ENCODE measurements around the gene ABTB1. TPM values are rescaled to one million over a fixed set of nuclear protein-coding genes. Genes with fewer than 3 reads are reported as not detected.

Gene ABTB1
- total RNA-seq, 1 experiment from 2014 or later: 12.5 TPM

DNA sequence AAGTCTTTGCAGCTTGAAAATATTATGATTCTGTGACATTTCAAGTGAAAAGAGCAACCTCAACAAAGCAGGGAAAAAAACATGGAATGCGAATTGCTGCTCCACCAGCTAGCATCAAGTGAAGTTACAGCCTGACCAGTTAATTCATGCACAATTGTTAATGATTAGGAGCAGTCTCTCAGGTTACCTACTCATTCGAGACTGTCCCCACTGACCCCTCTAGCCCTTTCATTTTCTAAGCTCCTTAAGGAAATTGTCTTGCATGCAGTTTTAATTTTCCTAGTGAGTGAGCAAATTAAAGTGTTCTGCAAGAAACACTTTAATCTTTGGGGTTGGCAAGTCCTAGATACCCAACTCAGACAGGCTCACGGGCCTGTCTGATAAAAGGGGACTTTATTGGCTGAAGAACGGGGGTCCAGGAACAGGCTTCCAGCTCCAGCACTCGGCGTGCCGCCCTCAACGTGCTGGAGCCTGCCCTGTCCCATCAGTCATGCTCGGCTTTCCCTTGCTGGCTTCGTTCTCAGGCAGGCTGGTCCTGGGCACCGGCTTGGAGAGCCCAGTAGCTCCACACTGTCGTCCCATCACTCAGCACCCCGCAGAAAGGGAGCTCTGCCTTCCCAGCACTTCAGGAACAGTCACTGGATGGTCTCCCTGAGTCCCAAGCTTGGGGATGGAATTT lies 25.4 kb upstream of the ABTB1 start:
- CTCF ChIA-PET: interaction anchor here (0.7 to 3.1 kb wide), 4 partner anchors 19 to 72 kb away, joined by 3 to 22 read pairs (median 8); no protein-coding TSS in a partner anchor
- no peak overlapping the region for H3K27ac Mint-ChIP-seq

DNA sequence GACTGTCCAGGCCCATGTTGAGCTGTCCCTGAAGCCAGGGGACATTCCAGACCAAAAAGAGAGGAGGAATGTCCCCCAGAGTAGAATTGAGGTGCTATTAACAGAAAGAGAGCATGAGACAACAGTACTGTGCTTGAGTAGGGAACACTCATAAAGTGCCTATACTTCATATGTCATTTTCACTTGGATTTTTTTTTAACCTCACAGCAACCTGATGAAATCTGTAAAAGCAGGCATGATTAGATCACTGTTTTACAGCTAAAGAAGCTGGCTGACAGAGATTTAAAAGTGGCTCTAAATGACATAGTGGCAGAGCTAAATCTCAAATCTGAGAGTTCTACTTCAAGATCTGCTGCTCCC lies 24.9 kb upstream of the ABTB1 start:
- CTCF ChIA-PET: interaction anchor here (0.7 to 3.1 kb wide), 5 partner anchors 20 to 73 kb away, joined by 3 to 22 read pairs (median 3); no protein-coding TSS in a partner anchor
- TF ChIP-seq JAZF1 (CRISPR knock-in tag; IDR thresholded peaks at IDR 0.05) (no peak), TCF7 (CRISPR knock-in tag; IDR thresholded peaks at IDR 0.05; ENCODE audit: low read depth) (no peak), SOX15 (CRISPR knock-in tag; IDR thresholded peaks at IDR 0.05) (no peak), ZNF671 (CRISPR knock-in tag; IDR thresholded peaks at IDR 0.05) (no peak), GABPB1 (CRISPR knock-in tag; IDR thresholded peaks at IDR 0.05) (no peak), ARID4B (CRISPR knock-in tag; IDR thresholded peaks at IDR 0.05; ENCODE audit: borderline replicate concordance) (no peak), CREM (CRISPR knock-in tag; IDR thresholded peaks at IDR 0.05) (no peak), ZNF232 (CRISPR knock-in tag; IDR thresholded peaks at IDR 0.05) (no peak), FOXK1 (CRISPR knock-in tag; IDR thresholded peaks at IDR 0.05) (no peak), ELF4 (CRISPR knock-in tag; IDR thresholded peaks at IDR 0.05; ENCODE audit: low read depth) (no peak), ZNF317 (CRISPR knock-in tag; IDR thresholded peaks at IDR 0.05; ENCODE audit: borderline replicate concordance, low read depth) (no peak), JUN (CRISPR knock-in tag; IDR thresholded peaks at IDR 0.05) (no peak), TP53 (CRISPR knock-in tag; IDR thresholded peaks at IDR 0.05) (no peak), CTCF (IDR thresholded peaks at IDR 0.05) (no peak), ATF1 (CRISPR knock-in tag; IDR thresholded peaks at IDR 0.05) (no peak)
- TF ChIP-seq, protein P1, sequence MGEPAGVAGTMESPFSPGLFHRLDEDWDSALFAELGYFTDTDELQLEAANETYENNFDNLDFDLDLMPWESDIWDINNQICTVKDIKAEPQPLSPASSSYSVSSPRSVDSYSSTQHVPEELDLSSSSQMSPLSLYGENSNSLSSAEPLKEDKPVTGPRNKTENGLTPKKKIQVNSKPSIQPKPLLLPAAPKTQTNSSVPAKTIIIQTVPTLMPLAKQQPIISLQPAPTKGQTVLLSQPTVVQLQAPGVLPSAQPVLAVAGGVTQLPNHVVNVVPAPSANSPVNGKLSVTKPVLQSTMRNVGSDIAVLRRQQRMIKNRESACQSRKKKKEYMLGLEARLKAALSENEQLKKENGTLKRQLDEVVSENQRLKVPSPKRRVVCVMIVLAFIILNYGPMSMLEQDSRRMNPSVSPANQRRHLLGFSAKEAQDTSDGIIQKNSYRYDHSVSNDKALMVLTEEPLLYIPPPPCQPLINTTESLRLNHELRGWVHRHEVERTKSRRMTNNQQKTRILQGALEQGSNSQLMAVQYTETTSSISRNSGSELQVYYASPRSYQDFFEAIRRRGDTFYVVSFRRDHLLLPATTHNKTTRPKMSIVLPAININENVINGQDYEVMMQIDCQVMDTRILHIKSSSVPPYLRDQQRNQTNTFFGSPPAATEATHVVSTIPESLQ (CRISPR knock-in tag; IDR thresholded peaks at IDR 0.05): no peak
- POLR2A ChIA-PET: no interaction called here
- Mint-ChIP-seq H3K27ac (no peak overlapping the region), H3K4me3 (no peak overlapping the region), H3K27me3 (ENCODE audit: low read depth) (no peaks in the 10 kb centered on the region), H3K9me3 (no peaks in the 10 kb centered on the region), H3K4me1 (peaks cover 26% of the 10 kb centered on the region), H3K36me3 (peaks cover 6% of the 10 kb centered on the region)
- DNase-seq (ENCODE audit: low spot score): no peak
- no peak for ATAC-seq

More for the DNA sequence above, 25.4 kb upstream of the ABTB1 start:
- Mint-ChIP-seq H3K27me3 (ENCODE audit: low read depth) (no peaks in the 10 kb centered on the region), H3K4me3 (no peak overlapping the region), H3K4me1 (peaks cover 26% of the 10 kb centered on the region), H3K9me3 (no peaks in the 10 kb centered on the region), H3K36me3 (peaks cover 6% of the 10 kb centered on the region)
- POLR2A ChIA-PET: no interaction called here
- ATAC-seq (no peak), DNase-seq (ENCODE audit: low spot score) (no peak)
- TF ChIP-seq MAX (CRISPR knock-in tag; IDR thresholded peaks at IDR 0.05): no peak
- TF ChIP-seq SMAD3 (CRISPR knock-in tag; IDR thresholded peaks at IDR 0.05; ENCODE audit: borderline replicate concordance): no peak
- TF ChIP-seq ZNF219 (CRISPR knock-in tag; IDR thresholded peaks at IDR 0.05; ENCODE audit: borderline replicate concordance): no peak
- TF ChIP-seq GTF2I (CRISPR knock-in tag; conservative IDR thresholded peaks at IDR 0.05): no peak
- TF ChIP-seq JUN (CRISPR knock-in tag; IDR thresholded peaks at IDR 0.05): no peak
- no peak for TF ChIP-seq OVOL2 (CRISPR knock-in tag; IDR thresholded peaks at IDR 0.05; ENCODE audit: borderline replicate concordance)
- TF ChIP-seq, protein P2, sequence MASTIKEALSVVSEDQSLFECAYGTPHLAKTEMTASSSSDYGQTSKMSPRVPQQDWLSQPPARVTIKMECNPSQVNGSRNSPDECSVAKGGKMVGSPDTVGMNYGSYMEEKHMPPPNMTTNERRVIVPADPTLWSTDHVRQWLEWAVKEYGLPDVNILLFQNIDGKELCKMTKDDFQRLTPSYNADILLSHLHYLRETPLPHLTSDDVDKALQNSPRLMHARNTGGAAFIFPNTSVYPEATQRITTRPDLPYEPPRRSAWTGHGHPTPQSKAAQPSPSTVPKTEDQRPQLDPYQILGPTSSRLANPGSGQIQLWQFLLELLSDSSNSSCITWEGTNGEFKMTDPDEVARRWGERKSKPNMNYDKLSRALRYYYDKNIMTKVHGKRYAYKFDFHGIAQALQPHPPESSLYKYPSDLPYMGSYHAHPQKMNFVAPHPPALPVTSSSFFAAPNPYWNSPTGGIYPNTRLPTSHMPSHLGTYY (CRISPR knock-in tag; IDR thresholded peaks at IDR 0.05): no peak
- TF ChIP-seq NR2C2 (CRISPR knock-in tag; IDR thresholded peaks at IDR 0.05): no peak
- TF ChIP-seq ZNF416 (CRISPR knock-in tag; IDR thresholded peaks at IDR 0.05): no peak
